H1 (cell line): ENCODE measurements around the gene THEMIS. TPM values are rescaled to one million over a fixed set of nuclear protein-coding genes. Genes with fewer than 3 reads are reported as not detected.

Experiments used
- CTCF ChIA-PET: fragments of 300-600 bp; sonication (Branson Sonifier 250); formaldehyde crosslinking; loops from one replicate; lab custom pipeline; 2021; ENCODE audit not compliant: partially characterized antibody; lab: Charles Lee
- POLR2A ChIA-PET: fragments of 300-600 bp; sonication (Branson Sonifier 250); formaldehyde crosslinking; loops from one replicate; lab custom pipeline; 2021; ENCODE audit warnings: inconsistent platforms; ENCODE audit not compliant: partially characterized antibody; lab: Charles Lee
- DNase-seq, 2 experiments: peaks; one replicate each; pipeline versions ENCODE4 v3.0.0 to v3.0.0-alpha.2; 2010 to 2022; ENCODE audit warnings: low spot score in 2 of 2, low read depth in 1 of 2, mixed read lengths in 1 of 2
- FAIRE-seq: peaks from 2 replicates; lab custom pipeline; 2011; peaks lifted over from hg19 to GRCh38; lab: Jason Lieb, UNC
- H2AFZ ChIP-seq: 2 replicates; pipeline ENCODE4 v1.8.1; 2012; ENCODE audit warnings: low read length, inconsistent platforms
- H2AK5ac ChIP-seq: 2 replicates; pipeline ENCODE4 v1.6.1; 2013; ENCODE audit warnings: low read depth, low read length
- H2BK120ac ChIP-seq: replicated peaks from 2 replicates; pipeline ENCODE3; 2013; ENCODE audit warnings: low read depth, low read length, inconsistent platforms
- H2BK12ac ChIP-seq: 2 replicates; pipeline ENCODE4 v1.6.1; 2013; ENCODE audit warnings: low read depth, low read length
- H2BK15ac ChIP-seq: 2 replicates; pipeline ENCODE4 v1.6.1; 2013; ENCODE audit warnings: low read length
- H2BK20ac ChIP-seq: 2 replicates; pipeline ENCODE4 v1.6.1; 2013; ENCODE audit warnings: low read length
- H2BK5ac ChIP-seq: 2 replicates; pipeline ENCODE4 v1.6.1; 2013; ENCODE audit warnings: low read depth, low read length
- H3K14ac ChIP-seq: 2 replicates; pipeline ENCODE4 v1.6.1; 2013; ENCODE audit warnings: inconsistent platforms; ENCODE audit not compliant: insufficient read length
- H3K18ac ChIP-seq: 2 replicates; pipeline ENCODE4 v1.6.1; 2013; ENCODE audit warnings: low read length; ENCODE audit errors: extremely low read depth
- H3K23ac ChIP-seq: 2 replicates; pipeline ENCODE4 v1.6.1; 2013; ENCODE audit warnings: inconsistent platforms; ENCODE audit not compliant: insufficient read length
- H3K23me2 ChIP-seq: 2 replicates; pipeline ENCODE4 v1.6.1; 2013; ENCODE audit warnings: low read depth, low read length
- H3K27ac ChIP-seq: 2 replicates; pipeline ENCODE4 v1.6.1; 2011; ENCODE audit warnings: low read depth, low read length, inconsistent platforms
- H3K27me3 ChIP-seq, 4 experiments: replicated peaks in 1 of 4; 1 replicate in 1 of 4; 2 replicates in 3 of 4; pipeline versions ENCODE4 v1.6.1 to v1.8.1; 2011 to 2013; ENCODE audit warnings: low read length in 3 of 4, mild to moderate bottlenecking in 3 of 4, inconsistent platforms in 2 of 4, mixed read lengths in 2 of 4, moderate library complexity in 1 of 4; ENCODE audit not compliant: control insufficient read depth in 3 of 4, insufficient read depth in 3 of 4; ENCODE audit errors: extremely low read depth in 1 of 4
- H3K36me3 ChIP-seq, 4 experiments: 2 replicates each; pipeline versions ENCODE4 v1.6.1 to v1.8.1; 2011 to 2013; ENCODE audit warnings: mild to moderate bottlenecking in 4 of 4, low read length in 3 of 4, moderate library complexity in 2 of 4, control low read depth in 1 of 4, inconsistent platforms in 1 of 4; ENCODE audit not compliant: insufficient read depth in 4 of 4, control insufficient read depth in 2 of 4
- H3K4ac ChIP-seq: replicated peaks from 2 replicates; pipeline ENCODE3; 2013; ENCODE audit warnings: low read length, low read depth, mixed read lengths, inconsistent platforms; ENCODE audit not compliant: insufficient read length
- H3K4me1 ChIP-seq, 4 experiments: replicated peaks in 1 of 4; 1 replicate in 1 of 4; 2 replicates in 3 of 4; pipeline versions ENCODE4 v1.6.1 to v1.8.1; 2011 to 2013; ENCODE audit warnings: low read length in 3 of 4, inconsistent platforms in 2 of 4, mixed read lengths in 1 of 4; ENCODE audit not compliant: insufficient read depth in 4 of 4, control insufficient read depth in 3 of 4
- H3K4me2 ChIP-seq, 2 experiments: 2 replicates each; pipeline versions ENCODE4 v1.6.1 to v1.8.1; 2011 to 2013; ENCODE audit warnings: low read depth in 2 of 2, low read length in 2 of 2, control low read depth in 1 of 2, inconsistent platforms in 1 of 2, mild to moderate bottlenecking in 1 of 2; ENCODE audit not compliant: insufficient read depth in 1 of 2
- H3K4me3 ChIP-seq, 4 experiments: fragments of 200-600, 300-600 bp in 1 of 4; sonication (generic), shearing (Covaris generic), sonication (Bioruptor Twin) in 1 of 4; 2 replicates each; pipeline versions ENCODE4 v1.5.1 to v1.8.1; 2011 to 2016; ENCODE audit warnings: low read length in 4 of 4, low read depth in 3 of 4, control low read depth in 2 of 4, inconsistent platforms in 2 of 4, mild to moderate bottlenecking in 2 of 4, mixed read lengths in 1 of 4, moderate library complexity in 1 of 4; ENCODE audit not compliant: insufficient read depth in 2 of 4; ENCODE audit errors: extremely low read depth in 1 of 4
- H3K56ac ChIP-seq: replicated peaks from 2 replicates; pipeline ENCODE3; 2013; ENCODE audit warnings: low read depth, mild to moderate bottlenecking, mixed read lengths, low read length, inconsistent platforms; ENCODE audit not compliant: insufficient read length
- H3K79me1 ChIP-seq: 2 replicates; pipeline ENCODE4 v1.6.1; 2013; ENCODE audit warnings: low read depth, low read length, control low read depth
- H3K79me2 ChIP-seq, 2 experiments: 2 replicates each; pipeline versions ENCODE4 v1.6.1 to v1.8.1; 2012 to 2013; ENCODE audit warnings: low read length in 2 of 2, mild to moderate bottlenecking in 2 of 2, inconsistent platforms in 1 of 2; ENCODE audit not compliant: insufficient read depth in 2 of 2, control insufficient read depth in 1 of 2
- H3K9ac ChIP-seq, 4 experiments: replicated peaks in 1 of 4; 1 replicate in 1 of 4; 2 replicates in 3 of 4; pipeline versions ENCODE4 v1.6.1 to v1.8.1; 2011 to 2013; ENCODE audit warnings: low read depth in 3 of 4, low read length in 3 of 4, control low read depth in 2 of 4, mild to moderate bottlenecking in 2 of 4, moderate library complexity in 2 of 4, inconsistent platforms in 1 of 4; ENCODE audit errors: extremely low read depth in 1 of 4
- H3K9me3 ChIP-seq, 2 experiments: 2 replicates each; pipeline versions ENCODE4 v1.6.1 to v1.8.1; 2012 to 2013; ENCODE audit warnings: mild to moderate bottlenecking in 2 of 2, moderate library complexity in 2 of 2, control low read depth in 1 of 2, inconsistent platforms in 1 of 2, low read depth in 1 of 2, low read length in 1 of 2, mixed read lengths in 1 of 2; ENCODE audit not compliant: insufficient read depth in 2 of 2
- H4K20me1 ChIP-seq, 2 experiments: replicated peaks in 1 of 2; 2 replicates each; pipeline versions ENCODE3 to v1.8.1; 2011 to 2013; ENCODE audit warnings: inconsistent platforms in 2 of 2, low read length in 2 of 2, mild to moderate bottlenecking in 1 of 2; ENCODE audit not compliant: insufficient read depth in 2 of 2, control insufficient read depth in 1 of 2
- H4K5ac ChIP-seq: 2 replicates; pipeline ENCODE4 v1.6.1; 2013; ENCODE audit warnings: low read length, low read depth, mixed read lengths, inconsistent platforms; ENCODE audit not compliant: insufficient read length
- H4K8ac ChIP-seq: 2 replicates; pipeline ENCODE4 v1.8.0; 2013; ENCODE audit warnings: mild to moderate bottlenecking, moderate library complexity, low read length, inconsistent platforms; ENCODE audit not compliant: insufficient read depth; ENCODE audit errors: extremely low read depth
- H4K91ac ChIP-seq: replicated peaks from 2 replicates; pipeline ENCODE3; 2013; ENCODE audit warnings: low read length, mixed read lengths, inconsistent platforms; ENCODE audit not compliant: insufficient read length
- CBX8 ChIP-seq: fragments of 300-800, 300-1000 bp; sonication (generic); IDR thresholded peaks from 2 replicates; pipeline ENCODE4 v1.7.1; 2016; ENCODE audit warnings: low read depth, low read length, borderline replicate concordance
- JUND ChIP-seq: IDR thresholded peaks from 2 replicates; pipeline ENCODE4 v1.6.1; 2011; ENCODE audit warnings: mild to moderate bottlenecking, improper control_type of control experiment, low read length
- polyA plus RNA-seq, 7 experiments: library from polyadenylated mRNA; depleted of rRNA in 3 of 7; stranded (reverse) in 5 of 7; unstranded in 2 of 7; fragments of >200 nt in 5 of 7; fragments of 200-250 nt in 2 of 7; gene quantifications; 1 replicate in 5 of 7; 2 replicates in 1 of 7; 4 replicates in 1 of 7; pipeline versions ENCODE4 v1.2.1 to v1.2.3, GENCODE V29; 2011 to 2013; ENCODE audit warnings: missing spikeins in 2 of 7, mixed read lengths in 2 of 7
- total RNA-seq: library from RNA; stranded (reverse); fragmentation: NEBNext Ultra II Directional; extraction: Animal tissue kit (Norgen Biotek cat#: 25700); gene quantifications from 2 replicates; pipeline ENCODE4 v1.2.1, GENCODE V29; 2021

THEMIS gene
- total and polyA plus RNA-seq, 2 of the 8 experiments (the other 6 are each of a cell fraction or from before 2014, with no cell fraction given), result not detected

DNA sequence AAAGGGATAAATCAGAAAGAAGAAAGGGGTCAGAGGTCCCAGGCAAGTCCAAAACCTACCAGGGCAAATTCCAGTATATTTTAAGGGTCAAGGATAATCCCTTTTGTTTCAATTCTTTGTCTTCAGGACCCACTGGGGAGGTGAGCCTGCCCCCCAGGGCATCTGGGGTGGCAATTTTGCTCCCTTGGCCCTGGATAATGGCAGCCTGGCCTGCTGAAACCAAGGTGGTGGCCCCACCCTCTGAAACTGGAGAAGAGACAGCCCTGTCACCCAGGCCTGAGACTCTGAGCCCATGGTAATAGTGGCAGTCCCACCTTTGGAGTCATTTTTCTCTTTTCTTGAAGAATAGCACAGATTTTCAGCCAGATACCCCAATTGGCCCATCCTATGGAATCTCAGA lies 205.8 kb downstream of the THEMIS start:
- FAIRE-seq (no peak), DNase-seq (no peak)
- Histone ChIP-seq H3K4ac (no peak overlapping the region), H3K36me3 (no peaks in the 10 kb centered on the region), H3K79me1 (no peaks in the 10 kb centered on the region), H3K4me2 (no peak overlapping the region), H3K14ac (no peak overlapping the region), H3K4me1 (no peaks in the 10 kb centered on the region), H3K56ac (no peak overlapping the region), H2BK15ac (no peak overlapping the region), H2AK5ac (no peak overlapping the region), H3K9me3 (no peaks in the 10 kb centered on the region), H3K4me3 (no peak overlapping the region), H3K9ac (no peak overlapping the region), H4K8ac (no peak overlapping the region), H2AFZ (no peak overlapping the region), H3K79me2 (no peaks in the 10 kb centered on the region), H3K18ac (no peak overlapping the region), H4K20me1 (no peaks in the 10 kb centered on the region), H3K27me3 (no peaks in the 10 kb centered on the region), H3K27ac (no peak overlapping the region), H3K23ac (no peak overlapping the region), H2BK120ac (no peak overlapping the region), H2BK5ac (no peak overlapping the region), H4K91ac (no peak overlapping the region), H3K23me2 (no peaks in the 10 kb centered on the region), H2BK20ac (no peak overlapping the region), H2BK12ac (no peak overlapping the region), H4K5ac (no peak overlapping the region)
- POLR2A ChIA-PET, result interaction anchor here (0.6 kb wide), 1 partner anchor 16 kb away, joined by 3 read pairs; no protein-coding TSS in a partner anchor
- CTCF ChIA-PET, result no interaction called here
- TF ChIP-seq JUND (no peak), CBX8 (no peak)
